ENCODE results near the gene PAPOLA. TPM values are rescaled to one million over a fixed set of nuclear protein-coding genes. Genes with fewer than 3 reads are reported as not detected.

The PAPOLA gene
- total and polyA plus RNA-seq, 2 of the 4 experiments (the other 2 are of a cell fraction), result 73.8 to 128 TPM

DNA sequence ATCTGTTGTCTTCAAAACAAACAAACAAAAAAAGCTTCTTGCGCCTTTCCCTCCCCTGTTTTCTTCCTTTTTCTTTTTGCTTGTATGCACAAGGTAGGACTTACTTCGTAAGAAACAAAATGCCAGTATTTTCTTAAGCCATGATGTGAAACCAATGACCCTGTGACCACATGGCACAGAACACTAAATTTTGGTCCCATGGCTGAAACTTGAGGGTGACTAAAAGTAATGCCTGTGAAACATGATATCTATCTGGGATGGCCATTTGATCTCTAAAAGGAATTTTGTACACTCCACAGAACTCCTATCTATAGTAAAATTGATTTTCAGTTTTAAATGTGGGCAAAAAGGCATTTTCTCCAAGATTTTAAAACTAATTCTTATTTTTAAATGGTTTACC lies 63.6 kb downstream of the PAPOLA start:
- no TSS peak for BruUV-seq (replicated peaks)
- in situ Hi-C loops (cut with MboI; ENCODE audit: low sequenced_read_pairs), result no loop called here
- TF ChIP-seq NFE2L2 (IDR thresholded peaks at IDR 0.05; ENCODE audit: low read depth, low read length) (no peak), RFX5 (IDR thresholded peaks at IDR 0.05; ENCODE audit: low read depth, low read length) (no peak), POLR2A (IDR thresholded peaks at IDR 0.05; ENCODE audit: low read depth, low read length) (no peak), FOS (IDR thresholded peaks at IDR 0.05; ENCODE audit: low read depth, low read length) (no peak), MAFK (IDR thresholded peaks at IDR 0.05; ENCODE audit: low read depth, low read length) (no peak), MXI1 (IDR thresholded peaks at IDR 0.05; ENCODE audit: borderline replicate concordance, low read depth, low read length) (no peak), BHLHE40 (IDR thresholded peaks at IDR 0.05; ENCODE audit: low read depth, low read length) (no peak), CEBPB (IDR thresholded peaks at IDR 0.05; ENCODE audit: low read depth, low read length) (no peak)
- TF ChIP-seq, protein P1, sequence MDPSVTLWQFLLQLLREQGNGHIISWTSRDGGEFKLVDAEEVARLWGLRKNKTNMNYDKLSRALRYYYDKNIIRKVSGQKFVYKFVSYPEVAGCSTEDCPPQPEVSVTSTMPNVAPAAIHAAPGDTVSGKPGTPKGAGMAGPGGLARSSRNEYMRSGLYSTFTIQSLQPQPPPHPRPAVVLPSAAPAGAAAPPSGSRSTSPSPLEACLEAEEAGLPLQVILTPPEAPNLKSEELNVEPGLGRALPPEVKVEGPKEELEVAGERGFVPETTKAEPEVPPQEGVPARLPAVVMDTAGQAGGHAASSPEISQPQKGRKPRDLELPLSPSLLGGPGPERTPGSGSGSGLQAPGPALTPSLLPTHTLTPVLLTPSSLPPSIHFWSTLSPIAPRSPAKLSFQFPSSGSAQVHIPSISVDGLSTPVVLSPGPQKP (IDR thresholded peaks at IDR 0.05; ENCODE audit: borderline replicate concordance, low read depth, low read length), result no peak
- TF ChIP-seq, protein P2, sequence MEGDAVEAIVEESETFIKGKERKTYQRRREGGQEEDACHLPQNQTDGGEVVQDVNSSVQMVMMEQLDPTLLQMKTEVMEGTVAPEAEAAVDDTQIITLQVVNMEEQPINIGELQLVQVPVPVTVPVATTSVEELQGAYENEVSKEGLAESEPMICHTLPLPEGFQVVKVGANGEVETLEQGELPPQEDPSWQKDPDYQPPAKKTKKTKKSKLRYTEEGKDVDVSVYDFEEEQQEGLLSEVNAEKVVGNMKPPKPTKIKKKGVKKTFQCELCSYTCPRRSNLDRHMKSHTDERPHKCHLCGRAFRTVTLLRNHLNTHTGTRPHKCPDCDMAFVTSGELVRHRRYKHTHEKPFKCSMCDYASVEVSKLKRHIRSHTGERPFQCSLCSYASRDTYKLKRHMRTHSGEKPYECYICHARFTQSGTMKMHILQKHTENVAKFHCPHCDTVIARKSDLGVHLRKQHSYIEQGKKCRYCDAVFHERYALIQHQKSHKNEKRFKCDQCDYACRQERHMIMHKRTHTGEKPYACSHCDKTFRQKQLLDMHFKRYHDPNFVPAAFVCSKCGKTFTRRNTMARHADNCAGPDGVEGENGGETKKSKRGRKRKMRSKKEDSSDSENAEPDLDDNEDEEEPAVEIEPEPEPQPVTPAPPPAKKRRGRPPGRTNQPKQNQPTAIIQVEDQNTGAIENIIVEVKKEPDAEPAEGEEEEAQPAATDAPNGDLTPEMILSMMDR (conservative IDR thresholded peaks at IDR 0.05; ENCODE audit: low read depth, low read length), result no peak
- TF ChIP-seq, protein P3, sequence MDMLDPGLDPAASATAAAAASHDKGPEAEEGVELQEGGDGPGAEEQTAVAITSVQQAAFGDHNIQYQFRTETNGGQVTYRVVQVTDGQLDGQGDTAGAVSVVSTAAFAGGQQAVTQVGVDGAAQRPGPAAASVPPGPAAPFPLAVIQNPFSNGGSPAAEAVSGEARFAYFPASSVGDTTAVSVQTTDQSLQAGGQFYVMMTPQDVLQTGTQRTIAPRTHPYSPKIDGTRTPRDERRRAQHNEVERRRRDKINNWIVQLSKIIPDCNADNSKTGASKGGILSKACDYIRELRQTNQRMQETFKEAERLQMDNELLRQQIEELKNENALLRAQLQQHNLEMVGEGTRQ (IDR thresholded peaks at IDR 0.05; ENCODE audit: low read depth, low read length), result no peak
- no peak overlapping the region for H2AFZ ChIP-seq (replicated peaks; ENCODE audit: low read length, poor library complexity)
- intact Hi-C loops (cut with micrococcal nuclease), result no loop called here
- H3K18ac ChIP-seq (ENCODE audit: low read depth, low read length), result no peak overlapping the region
- dilution Hi-C loops (cut with HindIII; ENCODE audit: low sequenced_read_pairs, unreplicated experiment), result no loop called here
- no peak overlapping the region for H4K91ac ChIP-seq (ENCODE audit: insufficient read depth, low read depth, low read length)
- no peak overlapping the region for H4K8ac ChIP-seq (ENCODE audit: low read depth in 2 of 2, low read length in 2 of 2)
- ATAC-seq (ENCODE audit: low read depth) (no peak), DNase-seq (no peak)
- no peaks in the 10 kb centered on the region for H4K20me1 ChIP-seq (ENCODE audit: insufficient read depth, low read length)
- no peak overlapping the region for H3K23ac ChIP-seq (ENCODE audit: low read depth, low read length)
- H3K9me3 ChIP-seq (ENCODE audit: control insufficient read depth, insufficient read depth, low read length), result no peaks in the 10 kb centered on the region
- POLR2A ChIA-PET (ENCODE audit: unreplicated experiment), result no interaction called here
- H4K5ac ChIP-seq (ENCODE audit: low read depth, low read length), result no peak overlapping the region
- WGBS, 2 experiments (ENCODE audit: extremely low coverage in 2 of 2, insufficient read length in 1 of 2), result no CpG with 5 or more reads among the region's 2 CpGs
- H3K4ac ChIP-seq (ENCODE audit: low read depth, low read length), result no peak overlapping the region
- no peak overlapping the region for H3K56ac ChIP-seq (ENCODE audit: extremely low read depth, insufficient read depth, low read length)
- H2BK5ac ChIP-seq (ENCODE audit: low read depth, low read length, poor library complexity, severe bottlenecking), result no peak overlapping the region
- H3K9me1 ChIP-seq (ENCODE audit: insufficient read depth, low read length), result 0 out of 2 replicates have a peak, but pooled peaks cover 4% of the 10 kb centered on the region
- CTCF ChIA-PET, result interaction anchor here (0.7 to 1.3 kb wide), 3 partner anchors 23 to 278 kb away, joined by 3 to 4 read pairs (median 3); no protein-coding TSS in a partner anchor
- H2BK120ac ChIP-seq (ENCODE audit: low read depth, low read length), result no peak overlapping the region
- no peaks in the 10 kb centered on the region for H3K4me1 ChIP-seq (ENCODE audit: control insufficient read depth, insufficient read depth, low read length)
- no peak overlapping the region for H3K4me2 ChIP-seq (ENCODE audit: low read depth, low read length)
- H2BK15ac ChIP-seq (ENCODE audit: low read depth, low read length), result no peak overlapping the region
- no peak overlapping the region for H2AK5ac ChIP-seq (ENCODE audit: low read depth, low read length)
- H3K27ac ChIP-seq (ENCODE audit: insufficient read depth, low read length), result no peak overlapping the region
- no peak overlapping the region for H3K4me3 ChIP-seq (ENCODE audit: insufficient read depth, low read depth, low read length)
- no peak overlapping the region for H3K9ac ChIP-seq (ENCODE audit: low read depth, low read length)
- no peak overlapping the region for H3K14ac ChIP-seq (replicated peaks; ENCODE audit: low read depth, low read length)
- H3K27me3 ChIP-seq (ENCODE audit: control insufficient read depth, insufficient read depth, low read length), result no peaks in the 10 kb centered on the region
- no peak overlapping the region for H2BK20ac ChIP-seq (ENCODE audit: low read depth, low read length)
- peaks cover 3 to 5% of the 10 kb centered on the region in 2 experiments; a peak in 1 of 4 replicates for H3K79me1 ChIP-seq (ENCODE audit: low read depth in 1 of 2, low read length in 2 of 2)
- H2AK9ac ChIP-seq (replicated peaks; ENCODE audit: low read depth, low read length, poor library complexity), result no peak overlapping the region
- peaks cover 6% of the 10 kb centered on the region for H3K36me3 ChIP-seq (ENCODE audit: control insufficient read depth, insufficient read depth, low read length)

Measured in IMR-90 (cell line).